KG1 (cell line): Measurements from ENCODE around the gene FOCAD.
"Not testable (repeated sequence)": the region's sequence is repeated elsewhere in the genome, so short reads cannot be mapped to it uniquely, and the experiment has no call there.

Source experiments
- DNase-seq: peaks from one replicate; lab custom pipeline; 2025; lab: John Stamatoyannopoulos, UW

Gene FOCAD, protein sequence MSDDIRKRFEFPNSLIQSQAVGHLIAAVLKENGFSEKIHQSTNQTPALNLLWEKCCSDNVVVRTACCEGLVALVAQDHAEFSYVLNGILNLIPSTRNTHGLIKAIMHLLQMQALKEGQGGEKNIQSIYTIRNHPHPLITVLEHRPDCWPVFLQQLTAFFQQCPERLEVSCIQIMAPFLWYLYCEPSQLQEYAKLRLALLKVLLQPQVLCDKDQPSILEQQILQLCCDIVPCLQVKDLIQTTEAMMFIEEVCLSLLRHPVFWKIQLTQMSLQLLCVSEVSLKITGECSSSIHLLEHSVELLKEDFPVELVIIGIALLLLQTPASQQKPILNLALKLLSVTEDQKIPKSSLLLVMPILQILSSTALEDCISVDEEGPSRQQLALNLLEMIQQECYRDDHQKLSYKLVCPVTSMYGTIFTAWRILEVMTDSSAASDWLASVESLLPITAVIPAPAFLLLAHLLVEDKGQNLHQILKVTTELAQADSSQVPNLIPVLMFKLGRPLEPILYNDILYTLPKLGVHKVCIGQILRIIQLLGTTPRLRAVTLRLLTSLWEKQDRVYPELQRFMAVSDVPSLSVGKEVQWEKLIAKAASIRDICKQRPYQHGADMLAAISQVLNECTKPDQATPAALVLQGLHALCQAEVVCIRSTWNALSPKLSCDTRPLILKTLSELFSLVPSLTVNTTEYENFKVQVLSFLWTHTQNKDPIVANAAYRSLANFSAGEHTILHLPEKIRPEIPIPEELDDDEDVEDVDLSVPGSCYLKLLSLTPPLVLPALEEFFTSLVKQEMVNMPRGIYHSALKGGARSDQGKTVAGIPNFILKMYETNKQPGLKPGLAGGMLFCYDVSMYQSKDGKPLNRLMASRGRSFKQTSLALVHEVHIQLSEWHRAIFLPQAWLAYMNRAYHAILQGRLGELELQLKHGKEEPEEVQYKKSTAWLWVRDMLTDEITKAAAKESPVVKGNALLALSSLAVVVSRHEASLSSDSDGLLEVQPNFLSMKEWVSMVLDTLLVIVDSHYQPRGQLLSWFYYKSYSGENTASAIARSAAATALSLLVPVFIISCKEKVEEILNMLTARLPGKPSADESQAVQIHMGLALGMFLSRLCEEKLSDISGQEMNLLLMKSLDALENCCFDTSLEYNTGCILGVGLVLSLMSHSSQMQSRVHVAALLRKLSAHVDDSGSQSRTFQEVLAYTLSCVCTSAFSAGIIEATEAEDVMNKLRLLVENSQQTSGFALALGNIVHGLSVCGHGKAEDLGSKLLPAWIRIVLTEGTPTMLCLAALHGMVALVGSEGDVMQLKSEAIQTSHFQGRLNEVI (N-terminal part only)

DNA sequence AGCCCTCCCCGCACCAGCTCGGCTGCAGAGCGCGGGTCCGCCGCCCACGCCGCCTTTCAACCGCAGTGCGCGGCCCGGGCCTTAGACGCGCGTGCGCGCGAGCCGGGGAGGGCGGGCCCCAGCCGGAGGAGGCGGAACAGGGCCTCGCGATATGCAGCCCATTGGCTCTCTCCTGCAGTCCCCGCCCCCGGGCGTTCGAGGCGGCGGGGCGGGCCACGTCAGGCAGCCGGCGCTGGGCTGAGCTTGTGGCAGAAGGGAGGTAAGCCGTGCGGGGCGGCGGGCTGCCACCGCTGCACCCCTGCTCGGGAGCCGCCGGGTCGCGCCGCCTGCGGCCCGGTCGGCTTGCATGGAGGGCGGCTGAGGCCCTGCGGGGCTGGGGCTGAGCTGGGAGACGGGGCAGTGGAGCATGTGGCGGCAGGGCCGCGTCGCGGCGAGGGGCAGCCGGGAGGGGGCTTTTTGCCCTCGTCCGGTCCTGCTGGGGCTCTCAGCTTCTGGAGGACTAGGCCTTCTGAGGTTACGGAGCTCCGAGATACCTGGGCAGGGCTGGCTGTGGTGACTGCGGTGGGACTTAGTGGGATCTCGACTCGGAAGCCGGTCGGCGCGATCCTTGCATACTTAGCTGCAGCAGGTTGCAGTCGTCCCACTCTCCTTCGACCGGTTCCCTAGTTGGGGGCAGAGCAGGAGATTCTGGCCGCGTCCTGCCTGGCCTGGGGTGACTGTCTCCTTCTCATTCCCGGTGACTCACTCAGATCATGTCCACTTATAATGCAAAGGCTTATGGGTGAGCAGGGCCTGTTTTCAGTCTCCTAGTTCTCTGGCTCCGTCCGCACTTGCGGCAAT is at the start of gene FOCAD:
Gene FOCAD, plus strand, starts transcription at position 225 of the 840 bp plus-strand sequence. CDS start 31,095 bp downstream, outside the sequence.
- DNase-seq: peak; percentile 88

DNA sequence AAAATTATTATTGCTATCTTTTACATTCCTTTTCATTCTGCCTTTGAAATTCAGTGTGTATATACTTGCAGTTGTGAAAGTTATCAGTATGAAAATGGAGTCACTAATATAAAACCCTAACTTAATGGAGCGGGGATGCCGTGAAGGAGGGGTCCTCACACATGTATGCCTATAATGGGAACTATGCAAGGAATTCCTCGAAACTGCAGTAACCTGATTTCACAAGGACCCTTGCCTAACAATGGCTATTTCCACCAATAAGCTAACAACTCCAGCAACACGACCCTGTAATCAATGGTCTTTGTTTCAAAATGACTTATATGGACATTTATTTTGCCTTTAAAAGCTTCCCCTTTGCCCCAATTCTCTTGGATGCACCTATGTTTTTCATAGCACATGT is 49.2 kb upstream of the FOCAD start:
- no peak for DNase-seq

DNA sequence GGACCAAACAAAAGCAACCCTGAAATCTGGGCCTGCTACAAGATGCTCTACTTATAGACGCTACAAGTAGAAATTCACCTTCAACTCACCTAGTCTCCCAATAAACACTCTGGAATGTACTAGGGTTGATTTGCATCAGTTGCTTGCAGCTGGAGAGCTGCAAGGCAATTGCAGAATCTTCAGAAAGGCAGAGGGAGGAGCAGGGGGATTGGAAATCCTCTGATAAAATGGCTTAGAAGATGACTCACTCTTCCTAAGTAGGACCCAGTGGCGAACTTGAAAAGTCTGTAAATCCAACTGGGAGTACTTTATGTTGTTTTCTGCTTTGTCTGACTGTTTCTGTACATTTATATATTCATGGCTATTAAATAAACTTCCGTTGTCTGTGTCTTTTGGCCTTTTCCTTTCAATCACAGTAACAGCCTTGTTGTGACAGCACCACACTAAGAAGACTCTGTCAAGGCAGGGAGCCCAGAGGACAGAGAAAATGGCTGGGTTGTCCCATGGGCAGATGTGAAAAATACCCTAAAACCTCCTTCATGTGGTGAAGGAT is 47.1 kb upstream of the FOCAD start:
- DNase-seq: no peak

DNA sequence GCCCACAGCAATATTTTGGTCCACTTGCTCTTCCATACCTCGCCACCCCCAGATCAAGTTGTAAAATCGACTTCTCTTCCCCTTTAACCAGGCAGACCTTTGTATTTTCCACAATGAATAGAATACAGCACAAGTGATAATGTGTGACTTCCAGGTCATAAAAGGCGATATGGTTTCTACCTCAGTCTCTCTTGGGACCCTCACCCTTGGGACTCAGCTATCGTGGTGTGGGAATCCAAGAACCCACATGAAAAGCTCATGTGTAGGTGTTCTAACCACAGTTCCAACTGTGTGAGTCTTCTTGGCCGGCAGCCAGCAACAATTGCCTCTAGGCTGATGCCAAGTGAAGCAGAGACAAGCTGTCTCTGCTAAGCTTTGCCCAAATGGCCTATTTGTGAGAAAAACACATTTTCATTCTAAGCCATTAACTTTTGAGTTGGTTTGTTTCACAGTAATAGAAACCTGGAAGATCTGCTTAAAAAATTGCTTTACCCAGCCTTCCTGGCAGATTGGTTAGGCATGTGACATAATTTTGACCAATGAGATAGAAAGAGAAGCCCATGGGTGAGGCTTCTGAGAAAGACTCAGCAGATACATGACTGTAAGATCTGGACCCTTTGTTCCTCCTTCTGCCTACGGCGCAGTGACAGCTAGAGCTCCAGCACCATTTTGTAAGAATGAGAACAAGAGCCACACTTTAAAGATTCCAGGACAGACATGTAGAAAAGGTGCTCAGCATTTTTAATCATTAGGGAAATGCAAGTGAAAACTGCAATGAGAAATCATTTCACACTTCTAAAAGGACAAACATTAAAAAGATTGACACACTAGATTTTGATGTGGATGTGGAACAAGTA is 43.5 kb upstream of the FOCAD start:
- DNase-seq: peak; percentile 37

DNA sequence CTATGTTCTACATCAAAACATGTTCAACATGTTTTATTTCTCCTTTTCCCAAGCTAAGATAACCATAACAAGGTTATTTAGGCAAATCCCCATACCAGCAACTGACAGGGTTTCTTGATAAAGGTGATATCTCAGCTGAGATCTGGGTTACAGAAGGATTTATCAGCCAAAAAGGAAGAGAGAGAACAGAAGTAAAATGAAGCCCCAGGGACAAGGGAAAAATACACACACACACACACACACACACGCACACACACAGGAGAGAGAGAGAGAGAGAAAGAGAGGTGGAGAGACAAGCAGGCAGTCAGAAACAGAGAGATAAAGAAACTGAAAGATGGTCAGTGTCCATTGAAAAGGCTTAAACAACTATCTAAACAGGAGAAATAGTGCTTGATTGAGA is 42.0 kb upstream of the FOCAD start:
- no peak for DNase-seq

DNA sequence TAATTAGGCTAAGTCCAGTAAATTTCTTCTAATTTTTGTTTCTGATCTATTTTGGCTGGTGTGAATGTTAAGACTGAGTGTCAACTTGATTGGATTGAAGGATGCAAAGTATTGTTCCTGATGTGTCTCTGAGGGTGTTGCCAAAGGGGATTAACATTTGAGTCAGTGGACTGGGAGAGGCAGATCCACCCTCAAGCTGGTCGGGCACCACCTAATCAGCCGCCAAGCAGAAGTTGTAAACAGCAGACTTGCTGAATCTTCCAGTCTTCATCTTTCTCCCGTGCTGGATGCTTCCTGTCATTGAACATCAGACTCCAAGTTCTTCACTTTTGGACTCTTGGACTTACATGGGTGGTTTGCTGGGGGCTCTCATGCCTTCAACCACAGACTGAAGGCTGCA is 40.4 kb upstream of the FOCAD start:
- DNase-seq: no peak

DNA sequence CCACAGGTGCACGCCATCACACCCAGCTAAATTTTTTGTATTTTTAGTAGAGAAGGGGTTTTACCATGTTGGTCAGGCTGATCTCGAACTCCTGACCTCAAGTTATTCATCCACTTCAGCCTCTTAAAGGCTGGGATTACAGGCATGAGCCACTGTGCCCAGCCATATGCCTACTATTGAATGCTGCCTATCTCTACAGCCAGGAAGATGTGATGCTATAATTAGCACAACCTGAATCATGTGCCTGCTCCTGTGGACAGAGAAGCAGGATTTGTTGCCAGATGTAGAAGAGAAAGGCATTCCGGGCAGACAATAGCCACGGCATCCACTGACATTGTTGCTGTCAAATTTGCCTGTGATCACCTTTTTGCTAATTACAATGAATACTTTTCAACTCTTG is 37.4 kb upstream of the FOCAD start:
- DNase-seq: no peak

DNA sequence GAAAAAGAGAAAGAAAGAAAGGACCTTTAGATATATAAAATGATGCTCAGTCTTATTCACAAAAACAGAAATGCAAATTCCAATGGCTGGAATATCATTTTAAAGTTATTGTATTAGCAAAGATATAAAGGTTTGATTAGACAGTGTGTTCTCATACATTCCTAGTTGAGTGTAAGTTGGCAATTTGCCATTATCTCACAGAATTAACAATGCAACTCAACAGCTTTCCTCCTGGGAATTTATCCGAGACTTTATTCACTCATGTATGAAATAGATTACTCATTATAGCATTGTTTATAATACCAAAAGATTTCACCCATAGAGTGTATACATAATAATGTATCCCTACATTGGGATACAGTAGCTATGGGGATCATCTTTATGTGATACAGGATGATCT is 34.7 kb upstream of the FOCAD start:
- DNase-seq: no peak

DNA sequence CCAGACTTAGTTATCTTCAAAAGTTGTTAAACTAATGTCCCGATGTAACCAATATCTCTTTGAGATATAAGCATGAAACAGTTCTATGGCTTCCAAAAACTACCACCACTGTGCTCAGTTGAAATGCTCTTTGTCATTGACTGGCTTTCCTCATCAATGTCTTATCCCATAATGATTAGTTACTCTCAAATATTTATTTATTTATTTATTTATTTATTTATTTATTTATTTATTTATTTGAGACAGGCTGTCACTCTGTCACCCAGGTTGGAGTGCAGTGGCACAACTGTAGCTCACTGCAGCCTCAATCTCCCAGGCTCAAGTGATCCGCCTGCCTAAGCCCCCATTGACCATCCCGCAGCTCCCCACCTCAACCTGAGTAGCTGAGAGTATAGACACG is 33.7 kb upstream of the FOCAD start:
- no peak for DNase-seq

DNA sequence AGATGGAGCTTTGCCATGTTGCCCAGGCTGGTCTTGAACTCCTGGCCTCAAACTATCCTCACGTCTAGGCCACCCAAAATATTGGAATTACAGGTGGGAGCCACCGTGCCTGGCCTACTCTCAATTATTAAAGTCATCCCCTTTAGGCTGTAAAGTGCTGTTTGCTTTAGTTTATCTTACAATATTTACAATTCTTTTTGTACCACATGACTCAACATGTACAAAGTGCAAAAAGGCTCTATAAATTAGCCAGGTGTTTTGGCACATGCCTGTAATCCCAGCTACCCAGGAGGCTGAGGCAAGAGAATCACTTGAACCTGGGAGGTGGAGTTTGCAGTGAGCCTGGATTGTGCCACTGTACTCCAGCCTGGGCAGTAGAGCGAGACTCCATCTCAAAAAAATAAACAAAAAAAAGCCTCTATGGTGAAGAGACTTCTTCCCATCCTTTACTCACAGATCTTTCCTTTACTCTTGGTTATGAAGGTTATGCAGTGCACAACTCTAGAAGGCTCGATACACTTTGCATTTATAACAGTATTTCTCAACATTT is 33.2 kb upstream of the FOCAD start:
- DNase-seq: no peak

DNA sequence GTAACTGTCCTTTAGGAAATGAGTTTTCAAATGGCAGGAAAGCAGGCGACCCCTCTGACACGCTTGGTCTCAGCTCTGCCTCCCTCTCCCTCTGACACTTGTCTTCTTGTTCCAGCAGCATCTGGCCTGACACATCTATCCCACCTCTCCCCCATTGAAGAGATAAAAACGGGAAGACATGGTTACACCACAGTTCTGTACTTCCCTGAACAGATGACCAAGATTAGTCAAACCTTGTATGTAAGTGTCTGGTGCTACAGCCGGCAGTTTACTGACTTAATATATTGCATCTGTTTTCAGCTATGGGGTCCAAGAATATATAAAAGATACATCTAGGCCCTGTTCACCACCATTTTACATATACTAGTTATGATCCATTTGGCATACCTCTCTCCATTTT is 32.1 kb upstream of the FOCAD start:
- no peak for DNase-seq

DNA sequence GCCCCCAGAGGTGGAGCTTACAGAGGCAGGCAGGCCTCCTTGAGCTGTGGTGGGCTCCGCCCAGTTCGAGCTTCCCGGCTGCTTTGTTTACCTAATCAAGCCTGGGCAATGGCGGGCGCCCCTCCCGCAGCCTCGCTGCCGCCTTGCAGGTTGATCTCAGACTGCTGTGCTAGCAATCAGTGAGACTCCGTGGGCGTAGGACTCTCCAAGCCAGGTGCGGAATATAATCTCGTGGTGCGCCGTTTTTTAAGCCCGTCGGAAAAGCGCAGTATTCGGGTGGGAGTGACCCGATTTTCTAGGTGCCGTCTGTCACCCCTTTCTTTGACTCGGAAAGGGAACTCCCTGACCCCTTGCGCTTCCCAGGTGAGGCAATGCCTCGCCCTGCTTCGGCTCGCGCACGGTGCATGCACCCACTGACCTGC is 25.8 kb upstream of the FOCAD start:
- DNase-seq: not testable (repeated sequence)

DNA sequence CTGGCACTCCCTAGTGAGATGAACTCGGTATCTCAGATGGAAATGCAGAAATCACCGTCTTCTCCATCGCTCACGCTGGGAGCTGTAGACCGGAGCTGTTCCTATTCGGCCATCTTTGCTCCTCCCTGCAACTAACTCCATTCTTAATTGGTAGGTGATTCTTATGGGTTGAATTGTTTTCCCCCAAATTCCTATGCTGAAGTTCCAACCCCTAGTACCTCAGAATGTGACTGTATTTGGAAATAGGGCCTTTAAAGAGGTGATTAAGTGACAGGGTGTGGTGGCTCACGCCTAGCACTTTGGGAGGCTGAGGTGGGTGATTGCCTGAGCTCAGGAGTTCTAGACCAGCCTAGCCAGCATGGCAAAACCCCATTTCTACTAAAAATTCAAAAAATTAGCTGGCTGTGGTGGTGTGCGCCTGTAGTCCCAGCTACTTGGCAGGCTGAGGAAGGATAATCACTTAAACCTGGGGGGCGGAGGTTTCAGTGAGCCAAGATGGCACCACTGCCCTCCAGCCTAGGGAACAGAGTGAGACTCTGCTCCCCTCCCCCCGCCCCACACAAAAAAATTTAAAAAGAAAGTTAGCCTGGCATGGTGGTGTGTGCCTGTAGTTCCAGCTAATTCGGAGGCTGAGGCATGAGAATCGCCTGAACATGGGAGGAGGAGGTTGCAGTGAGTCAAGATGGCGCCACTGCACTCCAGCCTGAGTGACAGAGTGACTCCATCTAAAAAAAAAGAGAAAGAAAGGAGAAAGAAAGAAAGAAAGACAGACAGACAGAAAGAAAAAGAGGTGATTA is 25.2 kb upstream of the FOCAD start:
- DNase-seq: no peak

DNA sequence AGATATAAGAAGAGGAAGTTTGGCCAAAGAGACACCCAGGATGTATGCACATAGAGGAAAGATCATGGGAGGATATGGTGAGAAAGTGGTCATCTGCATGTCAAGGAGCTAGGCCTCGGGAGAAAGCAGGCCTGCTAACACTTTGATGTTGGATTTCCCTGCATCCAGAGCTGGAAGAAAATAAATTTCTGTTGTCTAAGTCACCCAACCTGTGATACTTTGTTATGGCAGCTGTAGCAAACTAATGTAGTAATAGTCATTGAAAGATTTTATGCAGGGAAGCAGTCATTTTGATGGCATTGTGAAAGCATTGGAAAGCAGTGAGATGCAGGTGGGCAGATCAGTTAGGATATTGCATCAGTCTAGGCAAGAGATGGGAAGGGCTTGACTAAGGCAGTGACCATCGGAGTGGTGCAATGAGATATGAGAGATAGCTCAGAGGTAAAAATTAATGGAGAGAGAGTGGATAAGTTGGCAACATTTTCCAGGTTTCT is 24.5 kb upstream of the FOCAD start:
- DNase-seq: no peak

DNA sequence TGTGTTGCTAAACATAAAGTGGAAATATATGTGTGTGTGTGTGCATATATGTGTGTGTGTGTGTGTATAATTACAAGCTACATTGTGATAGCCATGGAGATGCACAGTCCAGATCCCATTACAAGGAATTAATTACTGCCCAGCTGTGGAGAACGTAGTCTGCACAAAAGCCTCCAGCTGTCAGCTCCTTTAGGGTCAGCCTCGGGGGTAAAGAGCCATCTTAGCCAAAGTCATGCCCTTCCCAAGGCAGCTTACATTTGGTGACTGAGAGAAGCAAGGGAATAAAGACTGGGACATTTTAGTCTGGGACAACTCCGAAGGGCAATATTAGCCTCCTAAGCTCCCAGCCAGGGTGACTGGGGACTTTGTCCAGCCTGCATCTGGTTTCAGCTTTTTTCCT is 21.9 kb upstream of the FOCAD start:
- DNase-seq: no peak

DNA sequence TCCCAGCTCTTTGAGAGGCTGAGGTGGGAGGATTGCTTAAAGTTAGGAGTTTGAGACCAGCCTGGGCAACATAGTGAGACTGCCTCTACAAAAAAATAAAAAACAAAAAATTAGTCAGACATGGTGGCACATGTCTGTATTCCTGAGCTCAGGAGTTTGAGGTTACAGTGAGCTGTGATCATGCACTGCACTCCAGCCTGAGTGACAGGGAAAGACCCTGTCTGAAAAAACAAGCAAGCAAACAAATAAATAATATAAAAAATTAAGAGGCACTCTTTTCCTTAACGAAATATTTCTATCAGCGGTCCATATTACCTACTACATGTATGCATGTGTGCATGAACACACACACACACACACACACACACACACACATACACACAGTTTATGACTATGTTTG is 20.9 kb upstream of the FOCAD start:
- DNase-seq: no peak

DNA sequence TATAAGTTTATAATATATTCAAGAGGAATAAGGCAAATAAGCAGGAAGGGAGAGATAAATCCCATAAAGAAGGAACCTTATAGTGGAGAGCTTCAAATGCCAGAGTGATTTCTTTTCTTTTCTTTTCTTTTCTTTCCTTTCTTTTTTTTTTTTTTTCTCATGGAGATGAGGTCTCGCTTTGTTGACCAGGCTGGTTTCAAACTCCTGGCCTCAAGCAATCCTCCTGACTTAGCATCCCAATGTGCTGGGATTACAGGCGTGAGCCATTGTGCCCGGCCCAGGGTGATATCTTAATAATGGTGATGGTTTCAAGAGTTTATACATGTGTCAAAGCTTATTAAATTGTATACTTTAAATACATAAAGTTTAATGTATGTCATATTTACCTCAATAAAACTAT is 19.6 kb upstream of the FOCAD start:
- no peak for DNase-seq

DNA sequence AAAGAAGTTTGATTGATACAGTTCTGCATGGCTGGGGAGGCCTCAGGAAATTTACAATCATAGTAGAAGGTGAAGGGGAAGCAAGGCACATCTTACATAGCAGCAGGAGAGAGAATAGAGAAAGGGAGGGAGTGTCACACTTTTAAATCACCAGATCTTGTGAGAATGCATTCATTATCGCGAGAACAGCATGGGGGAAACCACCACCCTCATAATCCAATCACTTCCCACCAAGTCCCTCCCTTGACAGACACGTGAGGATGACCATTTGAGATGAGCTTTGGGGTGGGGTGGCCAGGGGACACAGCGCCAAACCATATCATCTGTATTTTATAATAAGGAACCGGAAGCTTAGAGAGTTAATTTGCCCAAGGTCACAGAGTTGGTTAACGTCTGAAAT is 13.7 kb upstream of the FOCAD start:
- DNase-seq: no peak

DNA sequence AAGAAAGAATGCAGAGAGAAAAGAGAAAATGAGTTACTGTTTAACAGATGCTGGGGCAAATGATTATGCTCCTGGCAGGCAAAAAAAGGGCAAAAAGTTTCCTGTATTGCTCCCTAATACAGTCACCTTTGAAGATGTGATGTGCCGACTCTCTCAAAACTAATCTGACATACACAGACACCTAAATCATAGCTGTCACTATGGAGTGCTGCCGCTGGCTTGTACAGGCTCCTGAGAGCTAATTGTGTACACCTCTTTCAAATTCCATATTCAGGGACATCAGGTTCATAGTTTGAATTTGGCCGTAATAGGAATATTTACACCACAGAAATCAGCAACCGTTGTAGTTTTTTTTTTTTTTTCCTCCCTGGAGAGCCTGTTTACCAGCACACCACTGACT is 12.4 kb upstream of the FOCAD start:
- DNase-seq: no peak
